HEK293 (cell line): ENCODE data around the gene ARHGEF2.
A peak's percentile ranks its signal among the peaks of the same experiment; 100 is the strongest.

Experiments
- CTCF ChIA-PET: fragments of 350-600 bp; formaldehyde crosslinking; extraction: SDS; loops from one replicate; lab custom pipeline; 2021; ENCODE audit warnings: antibody characterized with exemption; lab: Yijun Ruan, JAX
- POLR2A ChIA-PET: fragments of 300-600 bp; formaldehyde crosslinking; extraction: SDS; loops from one replicate; lab custom pipeline; 2020; ENCODE audit warnings: antibody characterized with exemption, inconsistent platforms; lab: Yijun Ruan, JAX
- H3K27ac ChIP-seq: fragments of 200-500 bp; sonication (Bioruptor generic); 2 replicates; pipeline ENCODE4 v1.5.1; 2014; ENCODE audit warnings: low read depth, low read length, control low read depth, inconsistent platforms; ENCODE audit errors: extremely low read depth
- H3K36me3 ChIP-seq, 2 experiments: fragments of 200-500 bp in 1 of 2; sonication (Bioruptor generic) in 1 of 2; 1 replicate in 1 of 2; 2 replicates in 1 of 2; pipeline ENCODE4 v1.5.1; 2014 to 2017; ENCODE audit warnings: inconsistent platforms in 2 of 2, low read length in 2 of 2; ENCODE audit not compliant: control insufficient read depth in 2 of 2, insufficient read depth in 1 of 2
- H3K4me1 ChIP-seq: fragments of 200-500 bp; sonication (Bioruptor generic); 2 replicates; pipeline ENCODE4 v1.5.1; 2014; ENCODE audit warnings: mild to moderate bottlenecking, low read length, inconsistent platforms; ENCODE audit not compliant: control insufficient read depth, insufficient read depth
- H3K4me3 ChIP-seq: 2 replicates; pipeline ENCODE4 v1.5.1; 2011; ENCODE audit warnings: low read depth, mild to moderate bottlenecking, control low read depth, low read length, moderate library complexity
- H3K9me3 ChIP-seq: fragments of 200-500 bp; sonication (Bioruptor generic); 2 replicates; pipeline ENCODE4 v1.5.1; 2014; ENCODE audit warnings: low read depth, low read length, inconsistent platforms; ENCODE audit not compliant: control insufficient read depth, insufficient read depth
- ELK4 ChIP-seq: IDR thresholded peaks from 2 replicates; pipeline ENCODE4 v1.6.1; 2011; ENCODE audit warnings: mild to moderate bottlenecking, low read depth, low read length, borderline replicate concordance
- IKZF3 ChIP-seq: fragments of 450-650 bp; IDR thresholded peaks from 2 replicates; pipeline ENCODE4 v1.5.0; 2018; ENCODE audit warnings: missing biosample characterization, mild to moderate bottlenecking, missing genetic modification characterization, moderate library complexity
- PRDM10 ChIP-seq: fragments of 450-650 bp; formaldehyde crosslinking; IDR thresholded peaks from 2 replicates; pipeline ENCODE4 v1.5.1; 2016; ENCODE audit warnings: missing biosample characterization, missing genetic modification characterization
- RBAK ChIP-seq: fragments of 450-650 bp; formaldehyde crosslinking; IDR thresholded peaks from 2 replicates; pipeline ENCODE4 v1.5.1; 2016; ENCODE audit warnings: missing biosample characterization, missing genetic modification characterization
- ZBTB26 ChIP-seq: fragments of 450-650 bp; formaldehyde crosslinking; optimal IDR thresholded peaks from 2 replicates; pipeline ENCODE3; 2016; ENCODE audit warnings: missing biosample characterization, mild to moderate bottlenecking, missing genetic modification characterization
- ZNF155 ChIP-seq: fragments of 450-650 bp; formaldehyde crosslinking; IDR thresholded peaks from 2 replicates; pipeline ENCODE4 v1.5.1; 2016; ENCODE audit warnings: missing biosample characterization, missing genetic modification characterization
- ZNF37A ChIP-seq: fragments of 450-650 bp; IDR thresholded peaks from 2 replicates; pipeline ENCODE4 v1.5.1; 2018; ENCODE audit warnings: missing biosample characterization, missing genetic modification characterization
- ZNF426 ChIP-seq: fragments of 450-650 bp; formaldehyde crosslinking; IDR thresholded peaks from 2 replicates; pipeline ENCODE4 v1.5.1; 2017; ENCODE audit warnings: missing biosample characterization, missing genetic modification characterization, mild to moderate bottlenecking, inconsistent platforms, moderate library complexity
- ZNF449 ChIP-seq: fragments of 450-650 bp; formaldehyde crosslinking; IDR thresholded peaks from 2 replicates; pipeline ENCODE4 v1.5.1; 2017; ENCODE audit warnings: missing biosample characterization, mild to moderate bottlenecking, missing genetic modification characterization, moderate library complexity
- ZNF518A ChIP-seq: fragments of 450-650 bp; formaldehyde crosslinking; conservative IDR thresholded peaks from 2 replicates; pipeline ENCODE4 v1.5.1; 2016; ENCODE audit warnings: low read depth, missing biosample characterization, missing genetic modification characterization
- ZNF610 ChIP-seq: fragments of 450-650 bp; formaldehyde crosslinking; IDR thresholded peaks from 2 replicates; pipeline ENCODE4 v1.5.1; 2016; ENCODE audit warnings: missing biosample characterization, missing genetic modification characterization, borderline replicate concordance

Gene ARHGEF2

GRCh38 chr1:156012051-156012817, 33.9 kb upstream of the ARHGEF2 start:
- ChIA-PET POLR2A (interaction anchor here (0.6 kb wide), 1 partner anchor 137 kb away, joined by 3 read pairs; no protein-coding TSS in a partner anchor), CTCF (interaction anchor here (0.6 to 1.0 kb wide), 2 partner anchors 16 to 318 kb away, joined by 4 to 5 read pairs; no protein-coding TSS in a partner anchor)
- no peak overlapping the region for H3K27ac ChIP-seq
- peaks cover 57 to 85% of the 10 kb centered on the region in 2 experiments for H3K36me3 ChIP-seq
- no peaks in the 10 kb centered on the region for H3K9me3 ChIP-seq
- no peaks in the 10 kb centered on the region for H3K4me1 ChIP-seq
- TF ChIP-seq ZNF155 (tag by site-specific recombination) = no peak
- no peak overlapping the region for H3K4me3 ChIP-seq

- Histone ChIP-seq H3K27ac (no peak overlapping the region), H3K4me3 (no peak overlapping the region), H3K36me3 (peaks cover 37 to 67% of the 10 kb centered on the region in 2 experiments), H3K9me3 (no peaks in the 10 kb centered on the region), H3K4me1 (no peaks in the 10 kb centered on the region)
- CTCF ChIA-PET = interaction anchor here (1.2 to 2.0 kb wide), 2 partner anchors 13 to 57 kb away, joined by 3 to 9 read pairs; no protein-coding TSS in a partner anchor
- TF ChIP-seq ZNF426 (tag by site-specific recombination) (no peak), IKZF3 (tag by site-specific recombination) (peak; percentile 33; the same call in 1 of the 2 replicates)
- POLR2A ChIA-PET = interaction anchor here (0.9 kb wide), 1 partner anchor 26 kb away, joined by 3 read pairs; no protein-coding TSS in a partner anchor
These were observed 31.1 kb upstream of the ARHGEF2 start for GRCh38 chr1:156009404-156009803.

- Histone ChIP-seq H3K4me1 (no peaks in the 10 kb centered on the region), H3K27ac (no peak overlapping the region), H3K4me3 (no peak overlapping the region), H3K9me3 (no peaks in the 10 kb centered on the region), H3K36me3 (peaks cover 15 to 43% of the 10 kb centered on the region in 2 experiments; a peak in 2 of 3 replicates)
- TF ChIP-seq RBAK (tag by site-specific recombination) (no peak), ZNF449 (peak; percentile 78), ELK4 (no peak), ZNF37A (tag by site-specific recombination) (no peak), PRDM10 (tag by site-specific recombination) (peak; percentile 74), ZNF610 (tag by site-specific recombination) (no peak), ZBTB26 (tag by site-specific recombination) (no peak), ZNF518A (tag by site-specific recombination) (no peak)
- ChIA-PET POLR2A (interaction anchor here (0.6 kb wide), 1 partner anchor 654 kb away, joined by 9 read pairs; no protein-coding TSS in a partner anchor), CTCF (interaction anchor here (0.6 to 1.4 kb wide), 3 partner anchors 17 to 72 kb away, joined by 3 to 6 read pairs (median 4); partner anchors contain the start of gene KHDC4)
These were observed 28.5 kb upstream of the ARHGEF2 start for GRCh38 chr1:156006666-156007376.
